Superior temporal gyrus (tissue), 1 donor: ENCODE measurements around the gene UMAD1.
A peak's percentile ranks its signal among the peaks of the same experiment; 100 is the strongest.

ENCODE experiments used
- DNase-seq: peaks from one replicate; pipeline ENCODE4 v3.0.0-alpha.2; 2016; ENCODE audit errors: extremely low spot score

Gene UMAD1

DNA sequence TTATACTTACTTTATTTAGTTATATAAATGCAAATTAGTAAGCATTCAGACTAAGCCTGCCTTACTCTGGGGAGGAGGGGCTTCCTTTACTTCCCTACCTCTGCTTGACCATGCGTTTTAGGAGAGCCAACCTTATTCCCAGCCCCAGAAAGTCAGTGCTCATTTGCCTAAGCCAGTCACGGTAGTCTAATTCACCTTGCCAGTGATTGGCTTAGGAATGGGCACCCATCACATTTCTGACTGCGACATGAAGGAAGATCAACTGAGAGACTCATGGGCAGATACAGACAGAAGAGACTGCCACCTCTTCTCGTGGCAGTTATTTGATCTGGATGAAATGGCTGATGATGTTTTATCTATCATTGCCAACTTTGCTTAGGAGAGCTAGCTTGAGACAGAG, 48.4 kb downstream of the UMAD1 start:
- DNase-seq, result no peak

- DNase-seq, result no peak
Observed at GRCh38 chr7:7693881-7694280, 53.3 kb downstream of the UMAD1 start.

GRCh38 chr7:7694542-7694941, 54.0 kb downstream of the UMAD1 start:
- DNase-seq, result no peak

DNA sequence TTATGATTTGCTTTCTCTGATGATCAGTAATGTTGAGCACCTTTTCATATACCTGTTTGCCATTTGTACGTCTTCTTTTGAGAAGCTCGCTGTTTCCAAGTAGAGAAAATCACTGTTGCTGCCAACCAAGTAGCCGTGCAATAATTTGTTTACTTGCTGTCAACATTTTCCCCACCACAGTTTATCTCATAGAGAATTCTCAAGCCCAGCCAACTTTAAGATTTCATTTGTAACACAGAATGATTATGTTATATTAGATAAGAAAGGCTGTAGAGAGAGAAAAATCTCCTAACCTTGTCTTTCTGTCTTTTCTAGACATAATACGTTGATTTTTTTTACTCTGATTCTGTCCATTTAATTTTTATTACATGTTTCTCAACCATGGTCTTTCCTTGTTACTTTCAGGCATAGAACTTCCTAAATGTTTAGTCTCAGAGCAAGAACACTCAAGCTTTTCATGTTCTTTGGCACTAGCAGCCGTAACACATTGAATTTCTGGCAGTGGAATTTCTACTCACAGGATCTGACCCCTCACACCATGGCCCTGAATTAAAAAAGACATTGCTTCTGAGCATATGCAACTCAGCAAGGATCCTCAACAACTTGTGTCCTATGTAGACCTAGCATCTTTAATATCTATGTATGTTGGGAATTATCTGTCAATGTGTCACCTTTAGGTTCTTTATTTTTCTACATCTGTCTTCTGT, 54.7 kb downstream of the UMAD1 start:
- no peak for DNase-seq

- DNase-seq, result no peak
Observed at GRCh38 chr7:7696458-7697119, 56.0 kb downstream of the UMAD1 start.

DNA sequence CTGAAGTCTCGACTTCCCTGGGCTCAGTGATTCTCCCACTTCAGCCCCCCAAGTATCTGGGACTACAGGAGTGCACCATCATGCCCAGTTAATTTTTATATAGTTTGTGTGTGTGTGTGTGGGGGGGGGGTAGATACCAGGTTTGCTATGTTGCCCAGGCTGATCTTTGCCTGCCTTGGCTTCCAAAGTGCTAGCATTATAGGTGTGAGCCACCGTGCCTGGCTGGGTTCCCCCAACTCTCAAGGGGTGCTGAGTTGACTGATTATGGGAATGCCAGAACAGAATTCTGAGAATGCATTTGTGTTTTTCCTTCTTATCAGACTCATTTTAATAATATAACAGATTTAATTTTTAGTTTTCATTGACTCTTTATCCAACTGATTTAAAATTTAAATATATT, 58.4 kb downstream of the UMAD1 start:
- no peak for DNase-seq

- no peak for DNase-seq
Observed at GRCh38 chr7:7699380-7699779, 58.8 kb downstream of the UMAD1 start.

DNA sequence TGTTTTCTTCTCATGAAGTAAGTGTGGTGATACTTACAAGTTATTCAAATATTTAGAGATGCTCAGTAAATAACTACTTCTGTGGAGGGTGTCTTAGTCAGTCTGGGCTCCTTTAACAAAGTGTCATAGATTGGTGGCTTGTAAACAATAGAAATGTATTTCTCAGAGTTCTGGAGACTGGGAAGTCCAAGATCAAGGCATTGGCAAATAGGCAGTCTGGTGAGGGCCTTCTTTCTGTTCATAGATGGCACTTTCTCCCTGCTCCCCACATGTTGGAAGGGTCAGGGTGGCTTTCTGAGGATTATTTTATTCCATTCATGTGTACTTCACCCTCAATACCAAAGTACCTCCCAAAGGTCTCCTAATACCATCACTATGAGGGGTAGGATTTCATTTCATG, 59.4 kb downstream of the UMAD1 start:
- no peak for DNase-seq

DNA sequence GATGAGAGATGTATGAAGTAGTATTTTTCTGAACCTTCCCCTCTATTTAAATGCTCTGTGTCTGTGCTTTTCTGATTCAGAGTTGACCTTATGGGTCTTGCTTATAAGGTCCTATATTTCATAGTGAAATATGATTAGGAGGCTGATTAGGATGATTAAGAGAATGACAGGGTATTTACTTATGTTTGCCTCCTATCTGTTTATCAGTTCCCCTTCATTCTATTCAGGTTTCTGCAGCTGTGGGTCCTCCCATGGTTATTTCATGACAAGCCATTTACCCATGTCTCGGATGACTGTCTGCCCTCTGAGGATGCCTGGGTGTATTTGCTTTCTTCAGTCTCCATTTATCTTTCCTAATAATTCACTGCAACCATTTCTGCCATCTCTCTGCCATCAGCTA, 61.0 kb downstream of the UMAD1 start:
- no peak for DNase-seq

DNA sequence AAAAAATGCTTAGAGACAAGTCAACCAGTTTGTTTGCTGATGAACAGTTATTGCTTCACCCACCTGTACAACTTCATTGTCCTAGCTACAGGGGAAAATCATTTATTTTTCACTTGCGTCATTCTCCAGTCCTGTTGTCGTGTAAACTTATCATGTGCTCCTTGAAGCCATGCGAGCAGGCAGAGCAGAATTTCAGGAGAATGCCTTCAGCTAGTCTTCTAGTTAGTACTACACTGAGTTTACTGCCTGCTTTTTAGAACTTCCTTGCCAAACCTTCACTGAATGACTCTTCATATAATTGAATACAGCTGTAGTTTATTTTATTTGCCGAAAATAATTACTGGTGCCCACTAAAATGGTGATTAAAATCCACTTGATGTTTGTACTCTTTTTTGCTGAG, 62.3 kb downstream of the UMAD1 start:
- DNase-seq, result no peak

- no peak for DNase-seq
Observed at GRCh38 chr7:7703427-7703826, 62.9 kb downstream of the UMAD1 start.

GRCh38 chr7:7704867-7705266, 64.3 kb downstream of the UMAD1 start:
- DNase-seq, result no peak

- no peak for DNase-seq
Observed at GRCh38 chr7:7705318-7705717, 64.8 kb downstream of the UMAD1 start.

DNA sequence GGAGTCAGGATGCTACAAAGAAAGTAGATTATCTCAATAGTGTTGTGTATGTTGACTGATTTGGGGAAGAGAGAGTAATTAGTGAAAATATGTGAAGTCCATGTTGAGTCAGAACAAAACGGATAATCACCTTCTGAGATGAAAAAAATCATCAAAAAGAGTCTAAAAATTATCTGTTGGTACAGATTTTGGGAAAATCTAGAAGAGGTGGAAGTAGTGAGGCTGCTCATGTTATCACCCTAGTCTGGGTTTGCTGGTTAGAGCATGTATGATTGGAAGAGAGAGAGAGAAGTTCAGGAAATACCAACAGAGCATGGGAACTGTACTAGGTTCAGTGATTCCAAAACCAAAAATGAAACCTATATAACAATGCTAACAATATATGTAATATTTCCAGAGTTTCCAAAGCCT, 65.6 kb downstream of the UMAD1 start:
- no peak for DNase-seq

GRCh38 chr7:7706556-7707172, 66.1 kb downstream of the UMAD1 start:
- DNase-seq, result no peak

DNA sequence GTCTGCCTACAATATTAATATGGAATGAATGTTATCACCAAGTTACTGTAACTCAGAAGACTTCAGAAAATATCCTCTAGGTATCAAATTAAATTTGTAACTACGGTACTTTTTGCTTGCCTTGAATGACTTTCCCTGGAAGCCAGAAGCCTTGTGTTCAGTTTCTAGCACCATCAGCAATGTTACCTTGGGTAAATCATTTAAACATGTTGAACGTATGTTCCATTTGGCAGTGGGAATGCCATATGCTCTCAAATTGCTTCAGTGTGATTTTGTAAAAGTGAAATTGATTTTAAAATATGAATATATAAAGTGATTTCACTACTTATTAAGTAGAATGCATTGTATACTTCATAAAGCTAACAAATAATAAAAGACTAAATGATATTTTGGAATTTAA, 66.7 kb downstream of the UMAD1 start:
- no peak for DNase-seq

GRCh38 chr7:7707806-7708205, 67.3 kb downstream of the UMAD1 start:
- DNase-seq, result no peak

GRCh38 chr7:7709291-7709690, 68.7 kb downstream of the UMAD1 start:
- no peak for DNase-seq

DNA sequence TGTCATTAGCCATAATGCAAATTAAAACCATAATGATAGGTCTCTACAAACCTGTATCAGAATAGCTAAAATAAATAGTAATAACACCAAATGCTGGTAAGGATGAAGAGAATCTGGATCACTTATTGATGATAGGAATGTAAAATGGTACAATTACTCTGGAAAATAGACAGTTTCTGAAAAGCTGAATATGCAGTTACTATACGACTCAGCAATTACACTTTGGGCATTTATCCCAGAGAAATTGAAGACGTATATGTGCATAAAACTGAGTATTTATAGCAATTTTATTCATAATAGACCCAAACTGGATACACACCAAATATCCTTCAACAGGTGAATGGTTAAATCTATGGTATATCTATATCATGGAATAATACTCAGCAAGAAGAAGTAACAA, 69.9 kb downstream of the UMAD1 start:
- DNase-seq, result no peak

- no peak for DNase-seq
Observed at GRCh38 chr7:7713730-7714129, 73.2 kb downstream of the UMAD1 start.

GRCh38 chr7:7718492-7718891, 77.9 kb downstream of the UMAD1 start, which contains the start of gene RPA3:
TSS of gene RPA3 (minus strand) at chr7:7718607. CDS start at chr7:7640418, 78,189 bp downstream.
- DNase-seq, result no peak

- DNase-seq, result peak; percentile 75
Observed at GRCh38 chr7:7719236-7719635, 78.7 kb downstream of the UMAD1 start.

- DNase-seq, result no peak
Observed at GRCh38 chr7:7720193-7720592, 79.6 kb downstream of the UMAD1 start.
